ENCODE data around the gene SLC29A2. TPM values are rescaled to one million over a fixed set of nuclear protein-coding genes. Genes with fewer than 3 reads are reported as not detected.

SLC29A2 gene
- total and polyA plus RNA-seq, 2 of the 8 experiments (the other 6 are each of a cell fraction or from before 2014, with no cell fraction given): 29.3 to 31.6 TPM

GRCh38 chr11:66412110-66412509 lies 40.5 kb upstream of the SLC29A2 start:
- CTCF ChIA-PET (ENCODE audit: partially characterized antibody): interaction anchor here (0.6 to 9.7 kb wide), 8 partner anchors 9 to 111 kb away, joined by 3 to 202 read pairs (median 8); partner anchors contain the start of genes MRPL11 and NPAS4

More at GRCh38 chr11:66412110-66412509, 40.5 kb upstream of the SLC29A2 start:
- Histone ChIP-seq H3K56ac (replicated peaks; ENCODE audit: insufficient read length, low read depth, low read length) (no peak overlapping the region), H3K4me1 (replicated peaks in 1 of 4; ENCODE audit: control insufficient read depth in 3 of 4, insufficient read depth in 4 of 4, low read length in 3 of 4) (peaks cover 7 to 30% (median 23%) of the 10 kb centered on the region in 4 experiments), H3K4me3 (ENCODE audit: extremely low read depth in 1 of 4, insufficient read depth in 2 of 4, low read depth in 3 of 4, low read length in 4 of 4) (no peak overlapping the region), H3K4me2 (ENCODE audit: insufficient read depth in 1 of 2, low read depth in 2 of 2, low read length in 2 of 2) (no peak overlapping the region), H3K9ac (replicated peaks in 1 of 4; ENCODE audit: extremely low read depth in 1 of 4, low read depth in 3 of 4, low read length in 3 of 4) (no peak overlapping the region), H3K79me1 (ENCODE audit: low read depth, low read length) (no peaks in the 10 kb centered on the region), H3K27me3 (replicated peaks in 1 of 4; ENCODE audit: control insufficient read depth in 3 of 4, extremely low read depth in 1 of 4, insufficient read depth in 3 of 4, low read length in 3 of 4) (peaks cover 0 to 5% (median 2%) of the 10 kb centered on the region in 4 experiments; a peak in 3 of 7 replicates), H3K9me3 (ENCODE audit: insufficient read depth in 2 of 2, low read depth in 1 of 2, low read length in 1 of 2) (no peaks in the 10 kb centered on the region), H2BK12ac (ENCODE audit: low read depth, low read length) (no peak overlapping the region), H4K91ac (replicated peaks; ENCODE audit: insufficient read length, low read length) (peak overlapping the region; percentile 7), H2BK120ac (replicated peaks; ENCODE audit: low read depth, low read length) (no peak overlapping the region), H4K20me1 (replicated peaks in 1 of 2; ENCODE audit: control insufficient read depth in 1 of 2, insufficient read depth in 2 of 2, low read length in 2 of 2) (no peaks in the 10 kb centered on the region), H2BK20ac (ENCODE audit: low read length) (0 out of 2 replicates have a peak overlapping the region, but pooled peaks have one; percentile 53), H2BK5ac (ENCODE audit: low read depth, low read length) (no peak overlapping the region; the same call in 1 of the 2 replicates), H2BK15ac (ENCODE audit: low read length) (no peak overlapping the region), H2AFZ (ENCODE audit: low read length) (no peak overlapping the region), H3K4ac (replicated peaks; ENCODE audit: insufficient read length, low read depth, low read length) (no peak overlapping the region), H3K23ac (ENCODE audit: insufficient read length) (no peak overlapping the region), H3K36me3 (ENCODE audit: control insufficient read depth in 2 of 4, insufficient read depth in 4 of 4, low read length in 3 of 4) (no peaks in the 10 kb centered on the region), H3K18ac (ENCODE audit: extremely low read depth, low read length) (no peak overlapping the region), H3K23me2 (ENCODE audit: low read depth, low read length) (peaks cover 2% of the 10 kb centered on the region; the same call in 1 of the 2 replicates), H3K14ac (ENCODE audit: insufficient read length) (no peak overlapping the region), H3K79me2 (ENCODE audit: control insufficient read depth in 1 of 2, insufficient read depth in 2 of 2, low read length in 2 of 2) (no peaks in the 10 kb centered on the region), H2AK5ac (ENCODE audit: low read depth, low read length) (no peak overlapping the region), H4K5ac (ENCODE audit: insufficient read length, low read depth, low read length) (no peak overlapping the region), H4K8ac (ENCODE audit: extremely low read depth, insufficient read depth, low read length) (no peak overlapping the region), H3K27ac (ENCODE audit: low read depth, low read length) (no peak overlapping the region)
- DNase-seq (ENCODE audit: low read depth in 1 of 2, low spot score in 2 of 2): no peak
- POLR2A ChIA-PET (ENCODE audit: partially characterized antibody): interaction anchor here (0.8 to 7.7 kb wide), 4 partner anchors 10 to 68 kb away, joined by 4 to 78 read pairs (median 4); partner anchors contain the start of genes DPP3 and NPAS4
- 95% methylated on average over 7 of the region's 7 CpGs; no CpG with 5 or more reads in 1 of the 2 experiments for WGBS, 2 experiments (ENCODE audit: extremely low coverage in 1 of 2, insufficient coverage in 1 of 2, insufficient read length in 1 of 2, insufficient replicate concordance in 2 of 2, low coverage in 1 of 2, low lambda C conversion rate in 2 of 2, missing lambda C conversion rate in 1 of 2)
- FAIRE-seq: no peak
- TF ChIP-seq POU5F1 (IDR thresholded peaks at IDR 0.05; ENCODE audit: low read depth, low read length) (no peak), CTBP2 (IDR thresholded peaks at IDR 0.05; ENCODE audit: borderline replicate concordance, insufficient read depth, insufficient read length, low read length) (no peak), GABPA (IDR thresholded peaks at IDR 0.05; ENCODE audit: borderline replicate concordance, insufficient read depth, low read length) (no peak), POLR2A (IDR thresholded peaks at IDR 0.05; ENCODE audit: control extremely low read depth in 1 of 2, low read depth in 2 of 2, low read length in 2 of 2) (no peak), JUND (IDR thresholded peaks at IDR 0.05; ENCODE audit: low read length) (no peak)
